GM18505 (cell line): ENCODE results near the gene SPRY4.

Experiments used
- ATAC-seq: cut with Tn5 transposase; IDR thresholded peaks from one replicate; pipeline ENCODE4 v1.9.1; 2021; ENCODE audit not compliant: unreplicated experiment
- POLR2A ChIP-seq: IDR thresholded peaks from 4 replicates; pipeline ENCODE4 v1.6.1; 2011; ENCODE audit warnings: borderline replicate concordance; ENCODE audit not compliant: insufficient read depth, insufficient read length; ENCODE audit errors: extremely low read depth

The SPRY4 gene

GRCh38 chr5:142263346-142263745 is 61.5 kb downstream of the SPRY4 start:
- ATAC-seq: no peak
- TF ChIP-seq POLR2A: no peak

GRCh38 chr5:142262683-142263082 is 62.1 kb downstream of the SPRY4 start:
- ATAC-seq: no peak
- TF ChIP-seq POLR2A: no peak
